ENCODE measurements around the gene NES.
A peak's percentile ranks its signal among the peaks of the same experiment; 100 is the strongest.

NES gene

DNA sequence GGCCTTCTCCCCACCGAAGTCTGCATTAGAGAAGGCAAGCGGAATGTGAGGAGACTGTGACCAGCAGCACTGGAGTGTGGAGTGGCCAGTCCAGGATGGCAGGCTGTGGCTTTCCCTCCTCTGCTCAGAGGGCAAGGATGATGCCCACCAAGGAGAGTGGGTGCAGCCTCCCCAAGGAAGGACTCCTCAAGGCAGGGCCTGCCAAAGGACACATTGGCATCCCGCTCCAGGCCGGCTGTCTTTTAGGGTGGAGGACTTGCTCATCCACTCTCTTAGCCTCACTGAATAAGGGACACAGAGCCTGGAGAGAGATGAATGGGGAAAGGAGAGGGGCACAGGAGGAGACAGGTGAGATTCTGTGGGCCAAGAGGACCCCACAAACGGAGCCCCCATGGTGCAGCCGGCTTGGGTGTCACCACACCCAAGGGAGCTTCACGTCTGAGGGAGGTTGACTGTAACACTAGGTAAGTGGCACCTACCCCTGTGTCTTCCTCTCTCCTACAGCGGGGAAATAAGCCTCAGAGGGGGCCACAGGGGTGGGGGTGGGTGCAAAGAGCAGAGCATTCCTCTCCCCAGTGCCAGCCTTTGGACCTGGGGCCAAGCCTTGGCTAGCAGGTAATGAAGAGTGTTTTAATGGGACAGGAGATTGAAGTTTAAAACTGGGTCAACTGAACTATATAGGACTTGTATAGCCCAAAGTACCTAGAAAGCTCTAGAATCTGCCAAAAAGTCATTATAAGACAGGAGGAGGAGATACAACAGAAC is 4.2 kb upstream of the NES start:
- no peaks in the 10 kb centered on the region for H3K36me3 ChIP-seq
- no peak overlapping the region for H3K4me3 ChIP-seq
- H3K27me3 ChIP-seq, result peaks cover 0 to 85% of the 10 kb centered on the region in 2 donors
- no peaks in the 10 kb centered on the region for H3K9me3 ChIP-seq
- DNase-seq, result no peak
- no peak overlapping the region for H3K27ac ChIP-seq
- TF ChIP-seq, protein P1, sequence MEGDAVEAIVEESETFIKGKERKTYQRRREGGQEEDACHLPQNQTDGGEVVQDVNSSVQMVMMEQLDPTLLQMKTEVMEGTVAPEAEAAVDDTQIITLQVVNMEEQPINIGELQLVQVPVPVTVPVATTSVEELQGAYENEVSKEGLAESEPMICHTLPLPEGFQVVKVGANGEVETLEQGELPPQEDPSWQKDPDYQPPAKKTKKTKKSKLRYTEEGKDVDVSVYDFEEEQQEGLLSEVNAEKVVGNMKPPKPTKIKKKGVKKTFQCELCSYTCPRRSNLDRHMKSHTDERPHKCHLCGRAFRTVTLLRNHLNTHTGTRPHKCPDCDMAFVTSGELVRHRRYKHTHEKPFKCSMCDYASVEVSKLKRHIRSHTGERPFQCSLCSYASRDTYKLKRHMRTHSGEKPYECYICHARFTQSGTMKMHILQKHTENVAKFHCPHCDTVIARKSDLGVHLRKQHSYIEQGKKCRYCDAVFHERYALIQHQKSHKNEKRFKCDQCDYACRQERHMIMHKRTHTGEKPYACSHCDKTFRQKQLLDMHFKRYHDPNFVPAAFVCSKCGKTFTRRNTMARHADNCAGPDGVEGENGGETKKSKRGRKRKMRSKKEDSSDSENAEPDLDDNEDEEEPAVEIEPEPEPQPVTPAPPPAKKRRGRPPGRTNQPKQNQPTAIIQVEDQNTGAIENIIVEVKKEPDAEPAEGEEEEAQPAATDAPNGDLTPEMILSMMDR (IDR thresholded peaks at IDR 0.05), result no peak
- intact Hi-C loops (cut with DNase I; ENCODE audit: low total_unique reads), result loop anchor here (2.0 kb wide), 1 partner anchor 23 kb away; no protein-coding TSS in a partner anchor
- peaks cover 0 to 21% (median 15%) of the 10 kb centered on the region in 4 donors for H3K4me1 ChIP-seq

GRCh38 chr1:156680056-156680455 is 2.8 kb upstream of the NES start:
- intact Hi-C loops (cut with DNase I; ENCODE audit: low total_unique reads), result loop anchor here (2.0 kb wide), 1 partner anchor 21 kb away; no protein-coding TSS in a partner anchor
- H3K27me3 ChIP-seq, result peaks cover 0 to 73% of the 10 kb centered on the region in 2 donors
- TF ChIP-seq, protein P1 (IDR thresholded peaks at IDR 0.05), result no peak

GRCh38 chr1:156677616-156678596 is 699 bp upstream of the NES start:
- H3K27ac ChIP-seq, result peak overlapping the region; percentile 57 to 62
- peak overlapping the region; percentile 48 to 57 for H3K4me3 ChIP-seq
- H3K4me1 ChIP-seq, result peaks cover 0 to 41% (median 29%) of the 10 kb centered on the region in 4 donors
- H3K9me3 ChIP-seq, result no peaks in the 10 kb centered on the region
- TF ChIP-seq, protein P1 (IDR thresholded peaks at IDR 0.05), result peak; percentile 86 to 95
- intact Hi-C loops (cut with DNase I; ENCODE audit: low total_unique reads), result no loop called here
- DNase-seq, result peak; percentile 58 to 84
- H3K27me3 ChIP-seq, result peaks cover 0 to 55% of the 10 kb centered on the region in 2 donors
- peaks cover 0 to 4% (median 0%) of the 10 kb centered on the region in 3 donors for H3K36me3 ChIP-seq

More at GRCh38 chr1:156680056-156680455, 2.8 kb upstream of the NES start:
- Histone ChIP-seq H3K36me3 (no peaks in the 10 kb centered on the region), H3K4me3 (no peak overlapping the region), H3K4me1 (peaks cover 0 to 34% (median 26%) of the 10 kb centered on the region in 4 donors), H3K27ac (no peak overlapping the region), H3K9me3 (no peaks in the 10 kb centered on the region)
- DNase-seq, result no peak

- Histone ChIP-seq H3K27ac (peak overlapping the region; percentile 57 to 62), H3K4me3 (peak overlapping the region; percentile 48 to 57), H3K9me3 (no peaks in the 10 kb centered on the region), H3K36me3 (peaks cover 0 to 13% (median 0%) of the 10 kb centered on the region in 3 donors), H3K27me3 (peaks cover 0 to 39% of the 10 kb centered on the region in 2 donors), H3K4me1 (peaks cover 0 to 41% (median 29%) of the 10 kb centered on the region in 4 donors)
- DNase-seq, result no peak
- intact Hi-C loops (cut with DNase I; ENCODE audit: low total_unique reads), result no loop called here
- TF ChIP-seq, protein P1 (IDR thresholded peaks at IDR 0.05), result no peak
Measured at GRCh38 chr1:156676114-156676819, 940 bp downstream of the NES start.
